ENCODE results near the gene KRT83.

DNA sequence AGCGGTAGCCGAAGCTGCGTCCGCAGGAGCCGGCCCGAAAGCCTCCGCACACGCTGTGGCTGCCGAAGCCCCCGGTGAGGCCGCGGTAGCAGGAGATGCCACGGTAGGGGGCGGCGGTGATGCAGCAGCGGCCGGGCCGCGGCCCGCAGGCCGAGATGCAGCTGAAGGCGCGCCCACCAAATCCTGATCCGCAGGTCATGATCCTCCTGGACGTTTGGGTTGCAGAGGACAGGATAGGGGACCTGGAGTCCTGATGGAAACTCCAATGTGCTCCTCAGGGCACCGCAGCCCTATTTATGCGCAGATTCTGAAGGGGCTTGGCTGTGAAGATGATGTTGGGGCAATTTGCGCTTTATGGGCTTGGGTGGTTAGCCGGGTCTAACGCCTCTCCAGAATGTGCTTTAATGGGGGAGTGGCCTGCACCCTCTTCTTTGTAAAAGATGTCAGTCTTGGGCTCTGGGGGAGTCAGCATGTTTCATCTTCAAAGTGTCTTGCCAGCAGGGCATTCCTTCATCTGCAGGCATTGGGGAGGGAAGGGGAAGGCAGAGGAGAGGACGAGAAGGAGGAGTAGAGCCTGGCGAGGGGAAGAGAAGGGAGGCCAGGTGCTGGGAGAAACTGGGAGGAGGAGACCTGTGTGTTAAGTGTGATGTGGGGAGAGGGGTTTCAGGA is 29.8 kb downstream of the KRT83 start, which contains the start of gene KRT81:
- TF ChIP-seq, protein P1, sequence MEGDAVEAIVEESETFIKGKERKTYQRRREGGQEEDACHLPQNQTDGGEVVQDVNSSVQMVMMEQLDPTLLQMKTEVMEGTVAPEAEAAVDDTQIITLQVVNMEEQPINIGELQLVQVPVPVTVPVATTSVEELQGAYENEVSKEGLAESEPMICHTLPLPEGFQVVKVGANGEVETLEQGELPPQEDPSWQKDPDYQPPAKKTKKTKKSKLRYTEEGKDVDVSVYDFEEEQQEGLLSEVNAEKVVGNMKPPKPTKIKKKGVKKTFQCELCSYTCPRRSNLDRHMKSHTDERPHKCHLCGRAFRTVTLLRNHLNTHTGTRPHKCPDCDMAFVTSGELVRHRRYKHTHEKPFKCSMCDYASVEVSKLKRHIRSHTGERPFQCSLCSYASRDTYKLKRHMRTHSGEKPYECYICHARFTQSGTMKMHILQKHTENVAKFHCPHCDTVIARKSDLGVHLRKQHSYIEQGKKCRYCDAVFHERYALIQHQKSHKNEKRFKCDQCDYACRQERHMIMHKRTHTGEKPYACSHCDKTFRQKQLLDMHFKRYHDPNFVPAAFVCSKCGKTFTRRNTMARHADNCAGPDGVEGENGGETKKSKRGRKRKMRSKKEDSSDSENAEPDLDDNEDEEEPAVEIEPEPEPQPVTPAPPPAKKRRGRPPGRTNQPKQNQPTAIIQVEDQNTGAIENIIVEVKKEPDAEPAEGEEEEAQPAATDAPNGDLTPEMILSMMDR (IDR thresholded peaks at IDR 0.05; ENCODE audit: low read length), result no peak
- TF ChIP-seq EZH2 (optimal IDR thresholded peaks at IDR 0.05; ENCODE audit: low read depth, low read length) (no peak), EZH2phosphoT487 (IDR thresholded peaks at IDR 0.05; ENCODE audit: low read length) (no peak)
